ENCODE data around the gene MYO9B.

The MYO9B gene

GRCh38 chr19:17235971-17236777 is 160.6 kb downstream of the MYO9B start:
- DNase-seq (ENCODE audit: insufficient read length, low spot score) = no peak
- FAIRE-seq = no peak

DNA sequence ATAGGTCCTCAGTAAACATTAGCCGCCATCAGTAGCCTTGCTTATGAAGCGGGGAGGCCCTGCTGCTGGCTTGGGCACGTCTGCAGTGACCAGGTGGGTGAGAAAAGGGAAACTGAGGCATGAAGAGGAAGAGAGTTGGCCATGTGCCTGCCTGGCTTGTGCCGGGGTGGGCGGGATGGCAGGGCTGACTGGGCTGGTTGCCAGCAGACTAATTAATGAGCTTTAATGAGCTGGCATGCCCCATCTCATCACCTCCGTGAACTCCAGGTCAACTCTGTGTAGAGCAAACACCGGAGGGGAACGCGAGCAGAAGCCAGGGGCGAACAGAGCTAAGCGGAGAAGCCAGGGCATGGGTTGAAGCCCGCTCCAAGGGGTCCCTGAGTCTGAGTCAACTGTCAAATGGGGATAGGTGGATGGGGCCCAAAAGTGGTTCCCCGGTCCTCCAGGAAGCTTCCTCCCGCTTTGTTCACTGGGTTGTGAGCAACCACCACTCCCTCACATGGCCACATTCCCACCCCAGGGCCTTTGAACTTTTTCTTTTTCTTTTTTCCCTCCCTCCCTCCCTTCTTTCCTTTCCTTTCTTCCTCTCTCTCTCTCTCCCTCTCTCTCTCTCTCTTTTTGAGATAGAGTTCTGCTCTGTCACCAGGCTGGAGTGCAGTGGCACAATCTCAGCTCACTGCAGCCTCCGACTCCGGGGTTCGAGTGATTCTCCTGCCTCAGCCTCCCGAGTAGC is 161.4 kb downstream of the MYO9B start:
- DNase-seq (ENCODE audit: insufficient read length, low spot score) = no peak
- FAIRE-seq = no peak

- FAIRE-seq (no peak), DNase-seq (ENCODE audit: insufficient read length, low spot score) (no peak)
Measured at GRCh38 chr19:17237747-17238706, 162.4 kb downstream of the MYO9B start.

DNA sequence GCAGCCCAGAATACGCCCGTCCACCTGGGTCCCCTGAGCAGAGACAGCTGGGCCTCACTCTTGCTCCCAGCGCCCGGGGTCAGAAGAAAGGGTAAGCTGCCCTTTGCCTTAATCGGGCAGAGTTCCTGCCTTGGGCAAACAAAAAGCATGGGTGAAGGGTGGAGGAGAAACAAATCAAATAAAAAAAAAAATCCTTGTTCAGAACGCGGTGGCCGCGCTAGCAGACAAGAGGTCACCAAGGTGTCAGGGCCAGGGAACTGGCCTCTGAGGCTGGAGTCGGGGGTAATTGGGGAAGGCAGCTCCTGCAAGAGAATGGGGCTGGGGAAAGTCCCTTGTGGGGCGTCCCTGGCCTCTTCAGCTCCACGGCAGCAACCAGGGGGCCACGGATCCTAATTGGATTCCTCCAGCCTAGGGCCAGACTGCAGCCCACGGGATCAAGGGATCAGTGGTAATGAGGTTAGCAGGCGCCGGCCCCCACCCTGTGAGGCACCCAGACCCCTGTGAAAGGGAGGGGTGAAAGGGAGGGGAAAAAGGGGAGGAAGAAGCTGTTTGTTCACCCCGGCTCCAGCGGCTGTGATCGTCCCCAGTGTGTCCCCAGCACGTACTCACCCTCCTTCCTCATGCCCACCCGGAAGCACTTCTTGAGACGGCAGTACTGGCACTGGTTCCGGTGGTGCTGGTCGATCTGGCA is 164.6 kb downstream of the MYO9B start:
- DNase-seq (ENCODE audit: insufficient read length, low spot score) (no peak), FAIRE-seq (no peak)

DNA sequence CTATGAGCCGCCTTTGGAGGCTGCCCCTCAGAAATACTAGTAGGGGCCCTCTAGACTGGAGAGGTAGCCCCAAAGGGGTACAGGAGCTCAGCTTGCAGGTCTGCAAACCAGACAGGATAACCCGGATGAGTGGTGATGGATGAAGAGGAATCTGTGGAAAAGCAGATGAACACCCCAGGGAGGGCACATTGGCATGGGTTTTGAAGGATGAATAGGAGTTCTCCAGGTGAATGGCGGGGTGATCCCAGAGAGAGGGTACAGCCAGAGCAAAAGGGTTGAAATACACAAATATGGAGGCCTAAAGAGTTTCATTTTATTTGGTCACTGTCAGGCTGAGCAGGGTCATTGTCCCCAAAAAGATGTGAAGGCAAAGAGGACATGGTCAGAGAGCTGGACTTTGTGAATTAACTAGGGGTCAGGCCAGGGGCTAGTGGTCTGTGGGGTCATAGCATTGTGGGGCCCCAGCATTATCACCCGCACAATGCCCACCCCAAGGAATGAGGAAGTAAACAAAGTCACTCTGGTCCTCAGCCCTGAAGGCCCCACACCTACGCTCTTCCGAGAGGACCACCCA is 165.3 kb downstream of the MYO9B start:
- DNase-seq (ENCODE audit: insufficient read length, low spot score) (no peak), FAIRE-seq (no peak)

DNA sequence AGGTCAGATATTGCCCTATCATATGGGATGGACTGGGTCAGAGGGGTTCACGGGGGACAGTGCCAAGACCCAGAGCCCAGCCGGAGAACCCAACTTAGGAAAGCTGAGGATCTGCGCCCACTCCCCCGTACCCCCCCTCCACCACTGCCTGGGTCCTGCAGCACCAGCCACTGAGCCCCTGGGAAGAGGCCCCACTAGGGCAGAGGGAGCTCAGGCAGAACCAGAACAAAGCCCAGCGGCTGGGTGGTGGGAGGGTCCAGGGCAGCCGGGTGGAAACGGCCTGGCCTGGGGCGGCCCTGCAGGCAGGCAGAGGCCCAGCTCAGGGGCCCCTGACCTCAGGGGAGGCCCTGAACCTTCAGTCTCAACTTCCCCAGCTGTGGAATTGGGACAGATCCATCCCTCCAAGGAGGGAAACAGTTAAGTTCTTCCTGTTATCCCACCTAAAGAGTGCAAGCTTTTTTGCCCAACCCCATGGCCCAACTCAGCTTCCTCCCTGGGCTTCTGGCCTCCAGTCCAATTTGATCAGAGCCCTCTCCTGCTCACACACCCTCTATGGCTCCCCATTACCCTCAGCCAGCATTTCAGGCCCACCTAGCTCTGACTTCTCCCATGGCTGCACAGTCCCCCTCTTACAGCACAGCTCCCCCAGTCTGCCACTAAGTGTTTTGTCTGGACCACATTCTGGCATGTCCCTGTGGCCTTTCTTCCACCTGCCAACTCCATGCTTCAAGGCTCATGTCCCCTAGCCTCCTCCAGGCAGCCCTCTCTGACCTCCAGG is 167.0 kb downstream of the MYO9B start:
- FAIRE-seq (no peak), DNase-seq (ENCODE audit: insufficient read length, low spot score) (no peak)

- DNase-seq (ENCODE audit: insufficient read length, low spot score) (no peak), FAIRE-seq (no peak)
Measured at GRCh38 chr19:17243211-17243829, 167.7 kb downstream of the MYO9B start.

- FAIRE-seq (no peak), DNase-seq (ENCODE audit: insufficient read length, low spot score) (no peak)
Measured at GRCh38 chr19:17243830-17244617, 168.4 kb downstream of the MYO9B start.

DNA sequence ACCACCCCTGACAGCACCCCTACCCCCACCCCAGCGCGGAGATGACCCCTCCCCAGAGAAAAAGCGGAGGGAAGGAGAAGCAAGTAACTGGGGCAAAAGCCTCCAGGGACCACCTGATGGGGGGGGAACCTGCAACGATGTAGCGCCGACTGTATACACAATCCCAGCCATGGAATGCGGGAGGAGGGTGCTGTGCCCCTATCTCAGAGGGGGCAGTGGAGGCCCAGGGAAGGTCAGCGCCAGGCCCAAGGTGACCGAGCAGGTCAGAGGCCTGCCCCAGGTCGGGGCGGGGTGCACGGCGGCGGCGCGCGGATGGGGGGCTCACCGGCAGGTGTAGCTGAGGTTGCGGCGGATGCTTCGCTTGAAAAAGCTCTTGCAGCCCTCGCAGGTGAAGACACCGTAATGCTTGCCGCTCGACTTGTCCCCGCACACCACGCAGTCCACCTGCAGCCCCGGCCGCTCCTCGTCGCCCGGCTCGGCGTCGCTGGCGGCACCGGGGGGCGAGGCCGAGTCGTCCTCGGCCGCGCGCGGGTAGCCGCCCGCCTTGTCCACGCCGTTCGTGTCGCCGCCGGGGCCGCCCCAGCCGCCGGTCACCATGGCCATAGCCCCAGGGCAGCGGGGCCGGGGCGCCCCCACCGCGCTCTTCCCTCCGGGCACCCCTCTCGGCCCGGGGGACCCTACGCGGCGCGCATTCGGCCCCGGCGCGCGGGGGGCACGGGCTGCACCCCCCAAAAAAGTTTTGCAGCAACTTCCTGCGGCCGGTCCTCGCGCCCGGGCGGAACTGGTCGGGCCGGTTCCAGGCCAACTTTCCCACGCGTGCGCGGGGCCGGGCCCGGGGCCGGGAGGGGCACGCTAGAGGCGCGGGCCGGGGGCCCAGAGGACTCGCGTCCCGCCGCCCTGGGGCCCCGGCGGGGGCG is 169.3 kb downstream of the MYO9B start:
- DNase-seq (ENCODE audit: insufficient read length, low spot score) (no peak), FAIRE-seq (no peak)

DNA sequence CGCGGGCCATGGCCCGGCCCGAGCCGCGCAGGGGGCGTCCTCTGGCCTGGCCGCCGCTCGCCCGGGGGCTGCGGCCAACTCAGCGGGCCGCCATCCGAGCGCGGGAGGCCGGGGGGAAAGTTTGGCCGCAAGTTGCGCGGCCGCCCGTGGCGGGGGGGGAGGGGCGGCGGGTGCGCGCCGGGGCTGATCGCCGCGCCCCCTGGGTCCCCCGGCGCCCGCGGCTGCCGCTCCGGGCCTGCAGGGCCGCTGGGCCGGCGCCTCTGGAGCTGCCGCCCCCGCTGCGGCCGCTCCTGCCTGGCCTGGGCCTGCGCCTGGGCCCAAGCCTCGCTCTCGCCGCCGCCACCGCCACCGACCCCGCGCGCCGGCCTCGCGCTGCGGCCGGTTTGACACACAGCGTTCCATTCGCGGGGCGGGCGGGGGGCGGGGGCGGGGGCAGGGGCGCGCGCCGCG is 170.0 kb downstream of the MYO9B start, which contains the start of gene NR2F6:
Gene NR2F6 (minus strand): TSS at position 385 of the 450 bp plus-strand sequence. CDS start 699 bp downstream, outside the sequence.
- FAIRE-seq (no peak), DNase-seq (ENCODE audit: insufficient read length, low spot score) (peak; percentile 93)

GRCh38 chr19:17246681-17247425 is 171.3 kb downstream of the MYO9B start:
- FAIRE-seq (no peak), DNase-seq (ENCODE audit: insufficient read length, low spot score) (no peak)

- FAIRE-seq (no peak), DNase-seq (ENCODE audit: insufficient read length, low spot score) (no peak)
Measured at GRCh38 chr19:17248011-17248776, 172.6 kb downstream of the MYO9B start.

DNA sequence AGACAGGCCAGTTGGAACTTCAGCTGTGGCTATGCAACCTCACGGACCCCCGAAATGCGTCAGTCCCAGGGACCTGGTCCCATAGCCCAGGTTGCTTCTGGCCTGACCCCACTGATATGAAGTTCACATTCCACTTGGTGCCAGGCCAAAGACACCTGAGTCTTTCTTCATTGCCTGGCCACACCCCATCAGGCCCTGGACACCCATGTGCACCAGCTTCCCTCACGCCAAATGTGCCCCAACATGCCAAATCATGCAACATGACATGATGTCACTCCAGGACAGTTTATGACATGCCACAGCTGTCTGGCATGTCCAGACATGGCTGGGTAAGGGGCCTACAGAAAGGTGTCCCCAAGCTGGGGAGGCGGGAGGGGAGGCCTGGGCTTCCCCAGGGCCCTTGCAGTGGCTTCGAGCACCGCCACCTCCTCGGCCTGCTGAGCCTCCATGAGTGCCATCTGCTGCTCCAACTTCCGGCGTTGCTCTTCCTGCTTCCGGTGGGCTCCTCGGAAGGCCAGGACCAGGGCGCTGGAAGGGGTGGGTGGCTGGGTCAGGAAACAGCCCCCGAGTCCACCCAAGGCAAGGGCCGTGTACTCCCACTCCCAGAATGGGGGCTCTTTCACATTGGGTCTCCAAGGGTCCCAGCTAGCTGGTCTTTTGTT is 174.4 kb downstream of the MYO9B start:
- FAIRE-seq = no peak
- no peak for DNase-seq (ENCODE audit: insufficient read length, low spot score)

GRCh38 chr19:17254636-17255035 is 179.1 kb downstream of the MYO9B start:
- FAIRE-seq (no peak), DNase-seq (ENCODE audit: insufficient read length, low spot score) (no peak)

GRCh38 chr19:17255150-17255621 is 179.6 kb downstream of the MYO9B start:
- FAIRE-seq = no peak
- no peak for DNase-seq (ENCODE audit: insufficient read length, low spot score)

All from GM19239 (cell line).